Stimulated activated CD8-positive, alpha-beta memory T cell treated with anti-CD3 and anti-CD28 coated beads, Interleukin-12 subunit alpha, Interleukin-12 subunit beta, amount 100 ng/mL, for 24 hours (primary cell): Measurements from ENCODE around the gene OCIAD1.

Experiments
- DNase-seq: peaks from one replicate; pipeline ENCODE4 v3.0.0-alpha.2; 2020; ENCODE audit errors: extremely low read depth

OCIAD1 gene

GRCh38 chr4:48891028-48891619, 60.2 kb downstream of the OCIAD1 start:
- DNase-seq: no peak

GRCh38 chr4:48896845-48897244, 66.0 kb downstream of the OCIAD1 start:
- DNase-seq: no peak

- no peak for DNase-seq
Measured at GRCh38 chr4:48898733-48899431, 68.0 kb downstream of the OCIAD1 start.

GRCh38 chr4:48899432-48899749, 68.5 kb downstream of the OCIAD1 start:
- no peak for DNase-seq

- DNase-seq: no peak
Measured at GRCh38 chr4:48899950-48900349, 69.1 kb downstream of the OCIAD1 start.

GRCh38 chr4:48901196-48901595, 70.3 kb downstream of the OCIAD1 start:
- no peak for DNase-seq

- DNase-seq: no peak
Measured at GRCh38 chr4:48902266-48902665, 71.4 kb downstream of the OCIAD1 start.

- DNase-seq: no peak
Measured at GRCh38 chr4:48904101-48904500, 73.2 kb downstream of the OCIAD1 start.

- no peak for DNase-seq
Measured at GRCh38 chr4:48904541-48905142, 73.8 kb downstream of the OCIAD1 start.

- DNase-seq: no peak
Measured at GRCh38 chr4:48905363-48906015, 74.6 kb downstream of the OCIAD1 start.

- DNase-seq: peak; percentile 47
Measured at GRCh38 chr4:48906206-48907173, 75.6 kb downstream of the OCIAD1 start, which contains the start of gene OCIAD2. OCIAD2 (minus strand) TSS chr4:48906774; CDS start chr4:48904549, 2,225 bp downstream.

GRCh38 chr4:48907706-48908477, 77.0 kb downstream of the OCIAD1 start:
- no peak for DNase-seq

- DNase-seq: no peak
Measured at GRCh38 chr4:48908687-48909086, 77.8 kb downstream of the OCIAD1 start.

GRCh38 chr4:48909697-48910096, 78.8 kb downstream of the OCIAD1 start:
- peak; percentile 25 for DNase-seq

- no peak for DNase-seq
Measured at GRCh38 chr4:48910511-48910910, 79.6 kb downstream of the OCIAD1 start.
